ENCODE measurements around the gene ELAVL4. TPM values are rescaled to one million over a fixed set of nuclear protein-coding genes. Genes with fewer than 3 reads are reported as not detected.

Gene ELAVL4
- total RNA-seq, 1 experiment from 2014 or later: not detected

- intact Hi-C loops (cut with micrococcal nuclease; ENCODE audit: unreplicated experiment): no loop called here
- no peak for TF ChIP-seq CTCF (IDR thresholded peaks at IDR 0.05; ENCODE audit: insufficient read depth in 1 of 2, low read depth in 1 of 2, low read length in 1 of 2, severe bottlenecking in 1 of 2, unreplicated experiment in 1 of 2)
- Mint-ChIP-seq H3K36me3 (ENCODE audit: insufficient read depth, unreplicated experiment) (no peaks in the 10 kb centered on the region), H3K4me1 (ENCODE audit: low read depth, unreplicated experiment) (no peaks in the 10 kb centered on the region), H3K9me3 (ENCODE audit: unreplicated experiment) (no peaks in the 10 kb centered on the region), H3K27ac (ENCODE audit: unreplicated experiment) (no peak overlapping the region), H3K4me3 (ENCODE audit: unreplicated experiment) (no peak overlapping the region), H3K27me3 (ENCODE audit: insufficient read depth, unreplicated experiment) (peaks cover 3% of the 10 kb centered on the region)
- no peaks in the 10 kb centered on the region for H3K27me3 ChIP-seq (replicated peaks; ENCODE audit: control insufficient read depth, insufficient read depth, low read length)
- DNase-seq: no peak
- ChIA-PET POLR2A (no interaction called here), CTCF (no interaction called here)
- no TSS peak for BruUV-seq (replicated peaks)
- no peaks in the 10 kb centered on the region for H3K4me1 ChIP-seq
- no peaks in the 10 kb centered on the region for H3K9me3 ChIP-seq
- H3K36me3 ChIP-seq (ENCODE audit: control insufficient read depth, insufficient read depth, low read length): no peaks in the 10 kb centered on the region
- no peak overlapping the region for H3K4me3 ChIP-seq (ENCODE audit: low read depth, low read length)
Observed at GRCh38 chr1:50099654-50100053, 9.1 kb upstream of the ELAVL4 start.

DNA sequence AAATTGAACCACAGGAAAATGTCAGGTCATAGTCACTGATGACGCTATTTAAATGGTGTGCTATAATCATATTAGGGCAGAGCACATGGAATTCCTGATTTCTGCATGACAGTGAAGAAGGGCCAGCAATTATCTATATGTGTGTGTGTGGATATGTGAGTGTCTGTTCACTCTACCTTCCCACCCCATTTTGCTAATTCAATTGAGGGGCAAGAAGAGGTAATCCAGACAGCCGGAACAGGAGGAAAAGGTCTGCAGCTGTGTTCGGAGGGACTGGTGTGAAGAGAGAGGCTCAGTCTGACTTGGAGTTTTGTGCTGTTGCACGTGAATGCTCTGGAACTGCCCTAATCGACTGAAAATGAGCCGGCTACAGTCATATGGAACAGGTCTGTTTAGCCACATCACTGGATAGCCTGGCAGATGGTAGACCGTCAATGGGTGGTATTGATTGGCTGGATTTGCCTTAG, 5.1 kb upstream of the ELAVL4 start:
- intact Hi-C loops (cut with micrococcal nuclease; ENCODE audit: unreplicated experiment): no loop called here
- Histone ChIP-seq H3K4me3 (ENCODE audit: low read depth, low read length) (no peak overlapping the region), H3K36me3 (ENCODE audit: control insufficient read depth, insufficient read depth, low read length) (no peaks in the 10 kb centered on the region), H3K4me1 (no peaks in the 10 kb centered on the region), H3K27me3 (replicated peaks; ENCODE audit: control insufficient read depth, insufficient read depth, low read length) (no peaks in the 10 kb centered on the region), H3K9me3 (no peaks in the 10 kb centered on the region)
- H3K27ac Mint-ChIP-seq (ENCODE audit: unreplicated experiment): no peak overlapping the region
- H3K9me3 Mint-ChIP-seq (ENCODE audit: unreplicated experiment): no peaks in the 10 kb centered on the region
- no peaks in the 10 kb centered on the region for H3K36me3 Mint-ChIP-seq (ENCODE audit: insufficient read depth, unreplicated experiment)
- no peaks in the 10 kb centered on the region for H3K4me1 Mint-ChIP-seq (ENCODE audit: low read depth, unreplicated experiment)
- no peak for TF ChIP-seq CTCF (IDR thresholded peaks at IDR 0.05; ENCODE audit: insufficient read depth in 1 of 2, low read depth in 1 of 2, low read length in 1 of 2, severe bottlenecking in 1 of 2, unreplicated experiment in 1 of 2)
- ChIA-PET POLR2A (interaction anchor here (0.6 kb wide), 1 partner anchor 940 kb away, joined by 3 read pairs; no protein-coding TSS in a partner anchor), CTCF (no interaction called here)
- DNase-seq: no peak
- H3K4me3 Mint-ChIP-seq (ENCODE audit: unreplicated experiment): no peak overlapping the region
- BruUV-seq (replicated peaks): no TSS peak
- H3K27me3 Mint-ChIP-seq (ENCODE audit: insufficient read depth, unreplicated experiment): peaks cover 8% of the 10 kb centered on the region

- H3K27me3 Mint-ChIP-seq (ENCODE audit: insufficient read depth, unreplicated experiment): peaks cover 18% of the 10 kb centered on the region
- ChIA-PET POLR2A (no interaction called here), CTCF (no interaction called here)
- Histone ChIP-seq H3K4me3 (ENCODE audit: low read depth, low read length) (no peak overlapping the region), H3K9me3 (no peaks in the 10 kb centered on the region), H3K4me1 (no peaks in the 10 kb centered on the region), H3K36me3 (ENCODE audit: control insufficient read depth, insufficient read depth, low read length) (no peaks in the 10 kb centered on the region), H3K27me3 (replicated peaks; ENCODE audit: control insufficient read depth, insufficient read depth, low read length) (no peaks in the 10 kb centered on the region)
- H3K36me3 Mint-ChIP-seq (ENCODE audit: insufficient read depth, unreplicated experiment): no peaks in the 10 kb centered on the region
- intact Hi-C loops (cut with micrococcal nuclease; ENCODE audit: unreplicated experiment): no loop called here
- BruUV-seq (replicated peaks): no TSS peak
- H3K9me3 Mint-ChIP-seq (ENCODE audit: unreplicated experiment): no peaks in the 10 kb centered on the region
- H3K27ac Mint-ChIP-seq (ENCODE audit: unreplicated experiment): no peak overlapping the region
- no peaks in the 10 kb centered on the region for H3K4me1 Mint-ChIP-seq (ENCODE audit: low read depth, unreplicated experiment)
- no peak overlapping the region for H3K4me3 Mint-ChIP-seq (ENCODE audit: unreplicated experiment)
- peak; percentile 1 to 27 for TF ChIP-seq CTCF (IDR thresholded peaks at IDR 0.05; ENCODE audit: insufficient read depth in 1 of 2, low read depth in 1 of 2, low read length in 1 of 2, severe bottlenecking in 1 of 2, unreplicated experiment in 1 of 2)
- no peak for DNase-seq
Observed at GRCh38 chr1:50105433-50105832, 3.3 kb upstream of the ELAVL4 start.
